ENCODE data around the gene TRAPPC5. TPM values are rescaled to one million over a fixed set of nuclear protein-coding genes. Genes with fewer than 3 reads are reported as not detected.

The TRAPPC5 gene
- total and polyA plus RNA-seq, 7 experiments from 2014 or later: 43.7 to 191 (median 75.9) TPM

DNA sequence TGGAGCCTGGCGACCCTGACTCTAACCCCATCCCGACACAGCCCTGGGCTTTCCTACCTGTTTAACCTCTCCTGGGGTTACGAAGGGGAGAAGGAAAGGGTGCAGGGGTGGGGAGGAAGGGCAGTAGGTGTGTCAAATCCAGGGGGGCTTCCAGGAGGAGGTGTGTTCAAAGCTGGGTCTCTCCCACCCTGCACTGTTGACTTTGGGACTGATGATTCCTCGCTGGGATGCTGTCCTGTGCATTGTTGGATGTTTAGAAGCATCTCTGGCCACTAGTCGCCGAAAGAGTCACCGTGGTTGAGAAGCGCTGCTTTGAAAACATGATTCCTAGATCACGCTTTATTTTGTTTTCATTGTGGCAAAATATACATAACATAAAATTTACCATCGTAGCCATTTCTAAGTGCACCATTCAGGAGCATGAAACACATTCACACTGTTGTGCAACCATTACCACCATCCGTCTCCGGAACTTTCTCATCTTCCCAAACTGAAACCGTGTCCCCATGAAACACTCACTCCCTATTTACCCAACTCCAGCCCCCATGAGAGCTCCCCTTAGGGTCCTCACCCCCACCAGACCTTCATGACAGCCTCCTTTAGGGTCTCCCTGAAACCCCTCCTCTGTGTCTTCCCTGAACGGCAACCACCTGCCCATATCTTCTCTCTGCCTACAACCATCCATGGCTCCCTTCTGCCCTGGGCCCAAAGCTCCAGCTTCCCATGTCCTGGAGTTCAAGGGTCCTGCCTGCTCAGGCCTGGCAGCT is 25.7 kb downstream of the TRAPPC5 start:
- H3K27ac ChIP-seq (ENCODE audit: low read depth, low read length): peak overlapping the region; percentile 79
- H3K27me3 Mint-ChIP-seq: peaks cover 0 to 20% (median 0%) of the 10 kb centered on the region in 5 donors
- H3K9me3 Mint-ChIP-seq: peaks cover 0 to 3% (median 0%) of the 10 kb centered on the region in 11 donors
- H3K27me3 ChIP-seq (ENCODE audit: control insufficient read depth in 2 of 2, insufficient read depth in 2 of 2, low read length in 2 of 2): no peaks in the 10 kb centered on the region
- no peaks in the 10 kb centered on the region for H3K36me3 ChIP-seq (ENCODE audit: control insufficient read depth in 2 of 3, insufficient read depth in 3 of 3, low read length in 3 of 3)
- H3K4me3 ChIP-seq (ENCODE audit: low read length): peak overlapping the region; percentile 34
- intact Hi-C loops (cut with micrococcal nuclease): no loop called here
- no peaks in the 10 kb centered on the region for H3K9me3 ChIP-seq (ENCODE audit: control insufficient read depth in 2 of 3, low read length in 3 of 3)
- peaks cover 27 to 74% (median 57%) of the 10 kb centered on the region in 7 donors for H3K4me1 Mint-ChIP-seq
- ChIA-PET POLR2A (interaction anchor here (0.5 to 3.1 kb wide), 11 partner anchors 8 to 311 kb away, joined by 3 to 16 read pairs (median 5); partner anchors contain the start of genes MAP2K7, PET100, TRAPPC5 and XAB2), CTCF (interaction anchor here (0.6 to 2.0 kb wide), 3 partner anchors 18 to 269 kb away, joined by 3 to 15 read pairs (median 3); partner anchors contain the start of gene TRAPPC5)
- no peak for ATAC-seq
- no peak for DNase-seq
- peaks cover 22 to 38% of the 10 kb centered on the region in 2 donors for H3K4me1 ChIP-seq (ENCODE audit: control insufficient read depth in 2 of 2, insufficient read depth in 2 of 2, low read length in 2 of 2)
- peak overlapping the region; percentile 88 to 100 (median 97) for H3K27ac Mint-ChIP-seq
- H3K36me3 Mint-ChIP-seq: no peaks in the 10 kb centered on the region
- H3K4me3 Mint-ChIP-seq: peak overlapping the region; percentile 75 to 91 (median 83)

DNA sequence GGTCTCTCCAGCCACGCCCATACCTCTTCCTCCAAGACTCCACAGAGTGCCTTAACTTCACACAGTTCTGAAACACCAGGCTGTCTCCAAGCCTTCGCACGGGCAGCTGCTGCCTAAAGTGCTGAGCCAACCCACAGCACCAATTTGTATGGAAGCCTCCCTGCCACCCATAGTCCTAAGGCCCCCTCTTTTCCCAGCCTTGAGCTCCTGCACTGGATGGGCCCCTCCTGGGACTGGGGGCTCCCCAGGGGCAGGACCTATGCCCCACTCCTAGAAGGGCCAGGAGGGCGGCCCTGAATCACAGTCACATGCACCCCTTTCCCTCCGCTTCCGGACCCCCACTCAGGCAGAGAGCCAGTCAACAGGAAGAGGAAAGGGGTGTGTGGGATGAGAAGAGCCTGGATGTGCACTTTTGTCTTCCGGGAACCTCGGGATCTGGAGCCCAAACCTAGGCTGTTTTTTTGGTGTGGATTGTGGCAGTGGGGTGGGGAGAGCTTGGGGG is 26.4 kb downstream of the TRAPPC5 start:
- no peaks in the 10 kb centered on the region for H3K27me3 ChIP-seq (ENCODE audit: control insufficient read depth in 2 of 2, insufficient read depth in 2 of 2, low read length in 2 of 2)
- ATAC-seq (no peak), DNase-seq (no peak)
- no peaks in the 10 kb centered on the region for H3K36me3 ChIP-seq (ENCODE audit: control insufficient read depth in 2 of 3, insufficient read depth in 3 of 3, low read length in 3 of 3)
- ChIA-PET CTCF (interaction anchor here (2.0 kb wide), 1 partner anchor 26 kb away, joined by 15 read pairs; the partner anchor contains the start of gene TRAPPC5), POLR2A (interaction anchor here (1.0 to 3.1 kb wide), 5 partner anchors 22 to 77 kb away, joined by 3 to 16 read pairs (median 9); partner anchors contain the start of genes PET100, TRAPPC5 and XAB2)
- intact Hi-C loops (cut with micrococcal nuclease): no loop called here
- H3K4me1 ChIP-seq (ENCODE audit: control insufficient read depth in 2 of 2, insufficient read depth in 2 of 2, low read length in 2 of 2): peaks cover 22 to 38% of the 10 kb centered on the region in 2 donors
- Mint-ChIP-seq H3K36me3 (no peaks in the 10 kb centered on the region), H3K27me3 (peaks cover 0 to 20% (median 0%) of the 10 kb centered on the region in 5 donors), H3K9me3 (peaks cover 0 to 3% (median 0%) of the 10 kb centered on the region in 11 donors), H3K4me3 (peak overlapping the region; percentile 38 to 91 (median 78)), H3K27ac (peak overlapping the region; percentile 47 to 100 (median 97)), H3K4me1 (peaks cover 27 to 72% (median 56%) of the 10 kb centered on the region in 7 donors)
- H3K9me3 ChIP-seq (ENCODE audit: control insufficient read depth in 2 of 3, low read length in 3 of 3): no peaks in the 10 kb centered on the region
- peak overlapping the region; percentile 79 for H3K27ac ChIP-seq (ENCODE audit: low read depth, low read length)
- no peak overlapping the region for H3K4me3 ChIP-seq (ENCODE audit: low read length)

DNA sequence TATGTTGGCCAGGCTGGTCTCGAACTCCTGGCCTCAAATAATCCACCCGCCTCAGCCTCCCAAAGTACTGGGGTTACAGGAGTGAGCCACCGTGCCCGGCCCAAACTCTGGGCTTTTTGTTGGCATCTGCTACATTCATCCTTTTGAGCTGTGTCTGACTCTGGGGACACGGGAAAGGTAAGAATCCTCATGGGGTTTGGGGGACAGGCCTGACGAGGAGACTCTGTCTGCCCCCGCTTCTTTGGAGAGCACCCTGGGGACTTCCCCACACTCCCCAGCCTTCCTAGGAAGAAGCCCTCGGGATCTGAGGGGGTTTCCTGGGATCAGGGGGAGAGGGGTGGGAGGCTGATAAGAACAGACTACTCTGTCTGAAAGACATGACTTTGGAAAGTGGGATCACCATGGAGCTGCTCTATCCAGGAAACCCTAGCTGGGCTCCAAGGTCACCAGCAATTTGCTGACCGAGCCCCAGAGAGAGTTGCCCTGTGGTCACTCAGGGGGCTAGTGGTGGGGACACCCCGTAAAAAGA is 29.4 kb downstream of the TRAPPC5 start:
- peak overlapping the region in 6 of 9 donors; percentile 38 to 83 (median 77) for H3K27ac Mint-ChIP-seq
- DNase-seq (no peak), ATAC-seq (no peak)
- ChIA-PET POLR2A (interaction anchor here (0.7 to 1.2 kb wide), 2 partner anchors 29 to 151 kb away, joined by 3 read pairs; no protein-coding TSS in a partner anchor), CTCF (no interaction called here)
- H3K27ac ChIP-seq (ENCODE audit: low read depth, low read length): no peak overlapping the region
- H3K4me1 ChIP-seq (ENCODE audit: control insufficient read depth in 2 of 2, insufficient read depth in 2 of 2, low read length in 2 of 2): peaks cover 22 to 25% of the 10 kb centered on the region in 2 donors
- H3K36me3 ChIP-seq (ENCODE audit: control insufficient read depth in 2 of 3, insufficient read depth in 3 of 3, low read length in 3 of 3): no peaks in the 10 kb centered on the region
- no peak overlapping the region for H3K4me3 ChIP-seq (ENCODE audit: low read length)
- peaks cover 22 to 54% (median 44%) of the 10 kb centered on the region in 7 donors for H3K4me1 Mint-ChIP-seq
- intact Hi-C loops (cut with micrococcal nuclease): no loop called here
- H3K9me3 Mint-ChIP-seq: peaks cover 0 to 3% (median 0%) of the 10 kb centered on the region in 11 donors
- no peak overlapping the region for H3K4me3 Mint-ChIP-seq
- no peaks in the 10 kb centered on the region for H3K36me3 Mint-ChIP-seq
- no peaks in the 10 kb centered on the region for H3K9me3 ChIP-seq (ENCODE audit: control insufficient read depth in 2 of 3, low read length in 3 of 3)
- H3K27me3 Mint-ChIP-seq: peaks cover 0 to 5% (median 0%) of the 10 kb centered on the region in 5 donors
- H3K27me3 ChIP-seq (ENCODE audit: control insufficient read depth in 2 of 2, insufficient read depth in 2 of 2, low read length in 2 of 2): no peaks in the 10 kb centered on the region

DNA sequence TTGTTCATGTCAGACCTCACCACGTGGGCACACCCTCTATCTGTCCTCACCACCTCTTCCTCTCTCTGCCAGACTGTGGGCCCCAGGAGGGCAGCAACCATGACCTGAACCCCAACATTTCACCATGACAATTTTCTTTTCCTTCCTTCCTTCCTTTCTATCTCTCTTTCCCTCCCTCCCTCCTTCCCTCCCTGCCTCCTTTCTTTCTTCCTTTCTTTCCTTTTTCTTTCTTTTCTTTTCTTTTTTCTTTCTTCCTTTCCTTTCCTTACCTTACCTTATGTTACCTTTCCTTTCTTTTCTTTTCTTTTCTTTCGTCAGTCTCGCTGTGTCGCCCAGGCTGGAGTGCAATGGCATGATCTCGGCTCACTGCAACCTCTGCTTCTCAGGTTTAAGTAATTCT is 30.0 kb downstream of the TRAPPC5 start:
- Histone ChIP-seq H3K27ac (ENCODE audit: low read depth, low read length) (no peak overlapping the region), H3K4me1 (ENCODE audit: control insufficient read depth in 2 of 2, insufficient read depth in 2 of 2, low read length in 2 of 2) (peaks cover 16 to 20% of the 10 kb centered on the region in 2 donors), H3K36me3 (ENCODE audit: control insufficient read depth in 2 of 3, insufficient read depth in 3 of 3, low read length in 3 of 3) (no peaks in the 10 kb centered on the region), H3K4me3 (ENCODE audit: low read length) (no peak overlapping the region), H3K27me3 (ENCODE audit: control insufficient read depth in 2 of 2, insufficient read depth in 2 of 2, low read length in 2 of 2) (no peaks in the 10 kb centered on the region), H3K9me3 (ENCODE audit: control insufficient read depth in 2 of 3, low read length in 3 of 3) (no peaks in the 10 kb centered on the region)
- no peaks in the 10 kb centered on the region for H3K36me3 Mint-ChIP-seq
- H3K4me1 Mint-ChIP-seq: peaks cover 16 to 51% (median 38%) of the 10 kb centered on the region in 7 donors
- intact Hi-C loops (cut with micrococcal nuclease): no loop called here
- CTCF ChIA-PET: no interaction called here
- DNase-seq: no peak
- H3K9me3 Mint-ChIP-seq: peaks cover 0 to 2% (median 0%) of the 10 kb centered on the region in 11 donors
- H3K27ac Mint-ChIP-seq: peak overlapping the region in 6 of 9 donors; percentile 31 to 79 (median 64)
- no peak for ATAC-seq
- H3K27me3 Mint-ChIP-seq: peaks cover 0 to 5% (median 0%) of the 10 kb centered on the region in 5 donors
- H3K4me3 Mint-ChIP-seq: peak overlapping the region in 1 of 10 donors; percentile 6
- POLR2A ChIA-PET: interaction anchor here (0.7 kb wide), 1 partner anchor 12 kb away, joined by 4 read pairs; no protein-coding TSS in a partner anchor

DNA sequence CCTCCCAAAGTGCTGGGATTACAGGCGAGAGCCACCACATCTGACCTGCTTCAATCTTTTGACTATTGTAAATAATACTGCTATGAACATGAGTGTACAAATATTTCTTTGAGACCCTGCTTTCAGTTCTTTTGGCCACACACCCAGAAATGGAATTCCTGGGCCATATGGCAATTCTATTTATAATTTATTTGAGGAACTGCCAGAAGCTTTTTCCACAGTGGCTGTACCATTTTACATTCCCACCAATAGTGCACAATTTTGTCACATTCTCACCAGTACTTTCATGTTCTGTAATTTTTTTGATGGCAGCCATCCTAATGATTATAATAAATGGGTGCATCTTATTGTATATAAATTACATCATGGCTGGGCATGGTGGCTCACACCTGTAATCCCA is 35.0 kb downstream of the TRAPPC5 start:
- Mint-ChIP-seq H3K27me3 (no peaks in the 10 kb centered on the region), H3K9me3 (peaks cover 0 to 6% (median 0%) of the 10 kb centered on the region in 11 donors), H3K36me3 (no peaks in the 10 kb centered on the region), H3K27ac (no peak overlapping the region), H3K4me1 (peaks cover 0 to 22% (median 14%) of the 10 kb centered on the region in 7 donors), H3K4me3 (no peak overlapping the region)
- Histone ChIP-seq H3K9me3 (ENCODE audit: control insufficient read depth in 2 of 3, low read length in 3 of 3) (no peaks in the 10 kb centered on the region), H3K27ac (ENCODE audit: low read depth, low read length) (no peak overlapping the region), H3K36me3 (ENCODE audit: control insufficient read depth in 2 of 3, insufficient read depth in 3 of 3, low read length in 3 of 3) (no peaks in the 10 kb centered on the region), H3K4me3 (ENCODE audit: low read length) (no peak overlapping the region), H3K4me1 (ENCODE audit: control insufficient read depth in 2 of 2, insufficient read depth in 2 of 2, low read length in 2 of 2) (peaks cover 7% of the 10 kb centered on the region in 2 donors), H3K27me3 (ENCODE audit: control insufficient read depth in 2 of 2, insufficient read depth in 2 of 2, low read length in 2 of 2) (no peaks in the 10 kb centered on the region)
- CTCF ChIA-PET: no interaction called here
- ATAC-seq: no peak
- POLR2A ChIA-PET: no interaction called here
- no peak for DNase-seq
- intact Hi-C loops (cut with micrococcal nuclease): no loop called here

DNA sequence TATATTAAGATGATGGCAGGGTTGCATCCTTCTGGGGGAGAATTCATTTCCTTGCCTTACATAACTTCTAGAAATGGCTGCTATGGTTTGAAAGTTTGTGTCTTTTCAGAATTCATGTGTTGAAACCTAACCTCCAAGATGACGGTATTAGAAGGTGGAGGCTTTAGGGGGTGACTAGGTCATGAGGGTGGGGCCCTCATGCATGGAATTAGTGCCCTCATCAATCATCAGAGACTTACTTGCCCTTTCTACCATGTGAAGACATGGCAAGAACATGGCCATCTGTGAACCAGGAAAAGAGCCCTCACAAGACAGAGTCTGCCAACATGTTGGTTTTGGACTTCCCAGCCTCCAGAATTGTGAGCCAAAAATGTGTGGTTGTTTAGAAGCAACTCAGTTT is 36.1 kb downstream of the TRAPPC5 start:
- H3K27ac Mint-ChIP-seq: no peak overlapping the region
- H3K4me1 Mint-ChIP-seq: peaks cover 0 to 21% (median 11%) of the 10 kb centered on the region in 7 donors
- intact Hi-C loops (cut with micrococcal nuclease): no loop called here
- H3K4me3 Mint-ChIP-seq: no peak overlapping the region
- Histone ChIP-seq H3K4me1 (ENCODE audit: control insufficient read depth in 2 of 2, insufficient read depth in 2 of 2, low read length in 2 of 2) (peaks cover 7% of the 10 kb centered on the region in 2 donors), H3K4me3 (ENCODE audit: low read length) (no peak overlapping the region), H3K27me3 (ENCODE audit: control insufficient read depth in 2 of 2, insufficient read depth in 2 of 2, low read length in 2 of 2) (no peaks in the 10 kb centered on the region), H3K36me3 (ENCODE audit: control insufficient read depth in 2 of 3, insufficient read depth in 3 of 3, low read length in 3 of 3) (no peaks in the 10 kb centered on the region), H3K9me3 (ENCODE audit: control insufficient read depth in 2 of 3, low read length in 3 of 3) (no peaks in the 10 kb centered on the region), H3K27ac (ENCODE audit: low read depth, low read length) (no peak overlapping the region)
- ChIA-PET POLR2A (no interaction called here), CTCF (no interaction called here)
- no peak for ATAC-seq
- peaks cover 0 to 6% (median 0%) of the 10 kb centered on the region in 11 donors for H3K9me3 Mint-ChIP-seq
- no peaks in the 10 kb centered on the region for H3K27me3 Mint-ChIP-seq
- DNase-seq: no peak
- no peaks in the 10 kb centered on the region for H3K36me3 Mint-ChIP-seq
